Gastroesophageal sphincter (tissue), 3 donors: ENCODE data around the gene RPL29.

Experiments used
- POLR2A ChIP-seq, 2 donors: fragments of 450-650 bp; IDR thresholded peaks; one replicate each; pipeline ENCODE4 v1.6.1; 2017; ENCODE audit warnings: antibody characterized with exemption in 2 of 2, mild to moderate bottlenecking in 2 of 2, moderate library complexity in 1 of 2
- POLR2AphosphoS5 ChIP-seq: sonication (generic); formaldehyde crosslinking; IDR thresholded peaks from one replicate; pipeline ENCODE4 v1.6.1; 2017; ENCODE audit warnings: antibody characterized with exemption
- TF ChIP-seq, protein P1 (sequence below), 4 experiments: fragments of 200-600 bp in 2 of 4; fragments of 450-650 bp in 2 of 4; sonication (generic) in 1 of 4; IDR thresholded peaks; one replicate each; pipeline ENCODE4 v1.5.1; 2017 to 2019; ENCODE audit warnings: antibody characterized with exemption in 4 of 4, mild to moderate bottlenecking in 2 of 4, moderate library complexity in 2 of 4

GRCh38 chr3:51992017-51992682, 3.5 kb downstream of the RPL29 start:
- TF ChIP-seq, protein P1, sequence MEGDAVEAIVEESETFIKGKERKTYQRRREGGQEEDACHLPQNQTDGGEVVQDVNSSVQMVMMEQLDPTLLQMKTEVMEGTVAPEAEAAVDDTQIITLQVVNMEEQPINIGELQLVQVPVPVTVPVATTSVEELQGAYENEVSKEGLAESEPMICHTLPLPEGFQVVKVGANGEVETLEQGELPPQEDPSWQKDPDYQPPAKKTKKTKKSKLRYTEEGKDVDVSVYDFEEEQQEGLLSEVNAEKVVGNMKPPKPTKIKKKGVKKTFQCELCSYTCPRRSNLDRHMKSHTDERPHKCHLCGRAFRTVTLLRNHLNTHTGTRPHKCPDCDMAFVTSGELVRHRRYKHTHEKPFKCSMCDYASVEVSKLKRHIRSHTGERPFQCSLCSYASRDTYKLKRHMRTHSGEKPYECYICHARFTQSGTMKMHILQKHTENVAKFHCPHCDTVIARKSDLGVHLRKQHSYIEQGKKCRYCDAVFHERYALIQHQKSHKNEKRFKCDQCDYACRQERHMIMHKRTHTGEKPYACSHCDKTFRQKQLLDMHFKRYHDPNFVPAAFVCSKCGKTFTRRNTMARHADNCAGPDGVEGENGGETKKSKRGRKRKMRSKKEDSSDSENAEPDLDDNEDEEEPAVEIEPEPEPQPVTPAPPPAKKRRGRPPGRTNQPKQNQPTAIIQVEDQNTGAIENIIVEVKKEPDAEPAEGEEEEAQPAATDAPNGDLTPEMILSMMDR (IDR thresholded peaks at IDR 0.05), result no peak
- TF ChIP-seq POLR2A (IDR thresholded peaks at IDR 0.05), result no peak
- TF ChIP-seq POLR2AphosphoS5, result no peak
